Measurements from ENCODE around the gene DNAJB4.

- no peak for TF ChIP-seq POLR2AphosphoS5 (IDR thresholded peaks at IDR 0.05; ENCODE audit: low read depth)
- TF ChIP-seq ZNF331 (CRISPR knock-in tag; IDR thresholded peaks at IDR 0.05; ENCODE audit: low read depth): no peak
- TF ChIP-seq, protein P1, sequence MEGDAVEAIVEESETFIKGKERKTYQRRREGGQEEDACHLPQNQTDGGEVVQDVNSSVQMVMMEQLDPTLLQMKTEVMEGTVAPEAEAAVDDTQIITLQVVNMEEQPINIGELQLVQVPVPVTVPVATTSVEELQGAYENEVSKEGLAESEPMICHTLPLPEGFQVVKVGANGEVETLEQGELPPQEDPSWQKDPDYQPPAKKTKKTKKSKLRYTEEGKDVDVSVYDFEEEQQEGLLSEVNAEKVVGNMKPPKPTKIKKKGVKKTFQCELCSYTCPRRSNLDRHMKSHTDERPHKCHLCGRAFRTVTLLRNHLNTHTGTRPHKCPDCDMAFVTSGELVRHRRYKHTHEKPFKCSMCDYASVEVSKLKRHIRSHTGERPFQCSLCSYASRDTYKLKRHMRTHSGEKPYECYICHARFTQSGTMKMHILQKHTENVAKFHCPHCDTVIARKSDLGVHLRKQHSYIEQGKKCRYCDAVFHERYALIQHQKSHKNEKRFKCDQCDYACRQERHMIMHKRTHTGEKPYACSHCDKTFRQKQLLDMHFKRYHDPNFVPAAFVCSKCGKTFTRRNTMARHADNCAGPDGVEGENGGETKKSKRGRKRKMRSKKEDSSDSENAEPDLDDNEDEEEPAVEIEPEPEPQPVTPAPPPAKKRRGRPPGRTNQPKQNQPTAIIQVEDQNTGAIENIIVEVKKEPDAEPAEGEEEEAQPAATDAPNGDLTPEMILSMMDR (conservative IDR thresholded peaks at IDR 0.05; ENCODE audit: low read depth in 2 of 2): no peak
- TF ChIP-seq NANOG (IDR thresholded peaks at IDR 0.05; ENCODE audit: borderline replicate concordance): no peak
- no peak for TF ChIP-seq ETS1 (IDR thresholded peaks at IDR 0.05)
- no peak for TF ChIP-seq EZH2phosphoT487 (IDR thresholded peaks at IDR 0.05; ENCODE audit: unreplicated experiment)
- TF ChIP-seq EZH2 (IDR thresholded peaks at IDR 0.05; ENCODE audit: low read depth, unreplicated experiment): no peak
- no peak for TF ChIP-seq JUNB (IDR thresholded peaks at IDR 0.05; ENCODE audit: unreplicated experiment)
Measured at GRCh38 chr1:77977989-77978292, 26.8 kb upstream of the DNAJB4 start.

Measured in GM23338 (cell line).